ENCODE data around the gene GDF10.

Gene GDF10

GRCh38 chr10:47316131-47316530 lies 16.1 kb downstream of the GDF10 start:
- no peak for DNase-seq (ENCODE audit: low read depth in 1 of 2, low spot score in 1 of 2)
- Histone ChIP-seq H3K27ac (replicated peaks) (no peak overlapping the region), H3K27me3 (ENCODE audit: insufficient read depth, poor library complexity, severe bottlenecking) (no peaks in the 10 kb centered on the region), H3K4me3 (replicated peaks; ENCODE audit: insufficient read depth, low read length) (no peak overlapping the region)
- TF ChIP-seq CTCF (IDR thresholded peaks at IDR 0.05; ENCODE audit: insufficient read depth, low read length) (no peak), GABPA (IDR thresholded peaks at IDR 0.05; ENCODE audit: low read depth) (no peak), REST (IDR thresholded peaks at IDR 0.05; ENCODE audit: insufficient replicate concordance, low read depth) (no peak), SPI1 (IDR thresholded peaks at IDR 0.05; ENCODE audit: borderline replicate concordance, low read depth) (no peak), POLR2AphosphoS5 (IDR thresholded peaks at IDR 0.05; ENCODE audit: low read depth) (no peak)

GRCh38 chr10:47317251-47317650 lies 17.3 kb downstream of the GDF10 start:
- no peak overlapping the region for H3K27ac ChIP-seq (replicated peaks)
- no peak for TF ChIP-seq GABPA (IDR thresholded peaks at IDR 0.05; ENCODE audit: low read depth)
- TF ChIP-seq SPI1 (IDR thresholded peaks at IDR 0.05; ENCODE audit: borderline replicate concordance, low read depth), result no peak
- no peak for TF ChIP-seq CTCF (IDR thresholded peaks at IDR 0.05; ENCODE audit: insufficient read depth, low read length)
- H3K27me3 ChIP-seq (ENCODE audit: insufficient read depth, poor library complexity, severe bottlenecking), result no peaks in the 10 kb centered on the region
- no peak overlapping the region for H3K4me3 ChIP-seq (replicated peaks; ENCODE audit: insufficient read depth, low read length)
- DNase-seq (ENCODE audit: low read depth in 1 of 2, low spot score in 1 of 2), result no peak

- no peak overlapping the region for H3K4me3 ChIP-seq (replicated peaks; ENCODE audit: insufficient read depth, low read length)
- no peak overlapping the region for H3K27ac ChIP-seq (replicated peaks)
- no peaks in the 10 kb centered on the region for H3K27me3 ChIP-seq (ENCODE audit: insufficient read depth, poor library complexity, severe bottlenecking)
- DNase-seq (ENCODE audit: low read depth in 1 of 2, low spot score in 1 of 2), result no peak
- TF ChIP-seq CTCF (IDR thresholded peaks at IDR 0.05; ENCODE audit: insufficient read depth, low read length) (no peak), REST (IDR thresholded peaks at IDR 0.05; ENCODE audit: insufficient replicate concordance, low read depth) (no peak), POLR2AphosphoS5 (IDR thresholded peaks at IDR 0.05; ENCODE audit: low read depth) (no peak), SPI1 (IDR thresholded peaks at IDR 0.05; ENCODE audit: borderline replicate concordance, low read depth) (no peak), GABPA (IDR thresholded peaks at IDR 0.05; ENCODE audit: low read depth) (no peak)
Observed at GRCh38 chr10:47318706-47319105, 18.7 kb downstream of the GDF10 start.

GRCh38 chr10:47319784-47320183 lies 19.8 kb downstream of the GDF10 start:
- H3K27me3 ChIP-seq (ENCODE audit: insufficient read depth, poor library complexity, severe bottlenecking), result no peaks in the 10 kb centered on the region
- H3K27ac ChIP-seq (replicated peaks), result no peak overlapping the region
- no peak for DNase-seq (ENCODE audit: low read depth in 1 of 2, low spot score in 1 of 2)
- TF ChIP-seq POLR2AphosphoS5 (IDR thresholded peaks at IDR 0.05; ENCODE audit: low read depth) (no peak), SPI1 (IDR thresholded peaks at IDR 0.05; ENCODE audit: borderline replicate concordance, low read depth) (no peak), GABPA (IDR thresholded peaks at IDR 0.05; ENCODE audit: low read depth) (no peak), CTCF (IDR thresholded peaks at IDR 0.05; ENCODE audit: insufficient read depth, low read length) (no peak), REST (IDR thresholded peaks at IDR 0.05; ENCODE audit: insufficient replicate concordance, low read depth) (no peak)
- H3K4me3 ChIP-seq (replicated peaks; ENCODE audit: insufficient read depth, low read length), result no peak overlapping the region

Data from HL-60 (cell line).